Transverse colon (tissue), 4 donors: Measurements from ENCODE around the gene CRB1. TPM values are rescaled to one million over a fixed set of nuclear protein-coding genes. Genes with fewer than 3 reads are reported as not detected.

Source experiments
- DNase-seq: peaks from one replicate; pipeline ENCODE4 v3.0.0-alpha.2; 2019
- H3K27ac ChIP-seq, 4 donors: fragments of 200-600 bp; sonication (generic); 2 replicates each; pipeline ENCODE4 v1.5.1; 2016 to 2018; ENCODE audit warnings: inconsistent platforms in 4 of 4
- H3K27me3 ChIP-seq: fragments of 200-600 bp; sonication (generic); 2 replicates; pipeline ENCODE4 v1.5.1; 2017; ENCODE audit warnings: inconsistent platforms
- H3K36me3 ChIP-seq, 4 donors: fragments of 200-600 bp; sonication (generic); 2 replicates each; pipeline ENCODE4 v1.5.1; 2017 to 2019; ENCODE audit warnings: inconsistent platforms in 4 of 4
- H3K4me1 ChIP-seq, 4 donors: fragments of 200-600 bp; sonication (generic); 2 replicates each; pipeline ENCODE4 v1.5.1; 2017 to 2020; ENCODE audit warnings: inconsistent platforms in 4 of 4
- H3K4me3 ChIP-seq, 4 donors: fragments of 200-600 bp; sonication (generic); 1 replicate in 1 of 4; 2 replicates in 3 of 4; pipeline versions ENCODE4 v1.5.1 to v1.6.1; 2017 to 2019; ENCODE audit warnings: inconsistent platforms in 4 of 4
- H3K9me3 ChIP-seq, 2 donors: fragments of 200-600 bp; sonication (generic); 2 replicates each; pipeline ENCODE4 v1.5.1; 2017 to 2019; ENCODE audit warnings: inconsistent platforms in 2 of 2
- CTCF ChIP-seq, 5 experiments: fragments of 200-600 bp in 3 of 5; fragments of 450-650 bp in 2 of 5; sonication (generic) in 3 of 5; IDR thresholded peaks; 1 replicate in 2 of 5; 2 replicates in 3 of 5; pipeline ENCODE4 v1.5.1; 2016 to 2017; ENCODE audit warnings: antibody characterized with exemption in 5 of 5, inconsistent platforms in 3 of 5, mild to moderate bottlenecking in 2 of 5, moderate library complexity in 1 of 5
- EP300 ChIP-seq: sonication (generic); formaldehyde crosslinking; IDR thresholded peaks from one replicate; pipeline ENCODE4 v1.6.1; 2017; ENCODE audit warnings: antibody characterized with exemption, low read depth
- POLR2A ChIP-seq: fragments of 450-650 bp; IDR thresholded peaks from one replicate; pipeline ENCODE4 v1.6.1; 2016; ENCODE audit warnings: antibody characterized with exemption, mild to moderate bottlenecking, moderate library complexity
- POLR2AphosphoS5 ChIP-seq, 3 donors: sonication (generic); formaldehyde crosslinking; IDR thresholded peaks; one replicate each; pipeline ENCODE4 v1.6.1; 2016; ENCODE audit warnings: antibody characterized with exemption in 3 of 3
- WGBS, 2 donors: methylation state at CpG; one replicate each; pipeline ENCODE4 v1.1.5; 2018; ENCODE audit warnings: low coverage in 1 of 2; 5-methylcytosine and 5-hydroxymethylcytosine counted together
- in situ Hi-C, 4 donors: fragments of 200-750 bp; cut with MboI; loops; one replicate each; pipeline versions ENCODE4 v1.15.0 to v1.15.1; 2017; ENCODE audit warnings: low sequenced_read_pairs in 3 of 4, low pct_ligation_motif_present in 1 of 4, low pct_unique_long_range_greater_than_20kb in 1 of 4
- intact Hi-C: fragments of 100-400 bp; cut with DNase I; formaldehyde crosslinking; loops from one replicate; pipeline ENCODE4 v1.15.1; 2023; ENCODE audit warnings: low total_unique reads
- total RNA-seq, 4 donors: library from RNA; depleted of rRNA; stranded (reverse); fragments of >200 nt; gene quantifications; one replicate each; pipeline ENCODE4 v1.1.0, GENCODE V29; 2016

The CRB1 gene
- total RNA-seq, 4 donors from 2014 or later, result 0.14 to 2.8 (median 0.32) TPM; not detected in 1

- Histone ChIP-seq H3K27ac (no peak overlapping the region), H3K27me3 (no peaks in the 10 kb centered on the region), H3K4me3 (no peak overlapping the region), H3K36me3 (no peaks in the 10 kb centered on the region), H3K9me3 (no peaks in the 10 kb centered on the region), H3K4me1 (no peaks in the 10 kb centered on the region)
- intact Hi-C loops, result no loop called here
- in situ Hi-C loops, result no loop called here
- TF ChIP-seq EP300 (no peak), CTCF (IDR thresholded peaks at IDR 0.05) (no peak), POLR2A (no peak), POLR2AphosphoS5 (IDR thresholded peaks at IDR 0.05) (no peak)
- WGBS, 2 donors, result 84 to 93% methylated on average over 2 to 3 of the region's 3 CpGs
- DNase-seq, result no peak
Measured at GRCh38 chr1:197284325-197284724, 16.3 kb downstream of the CRB1 start.

GRCh38 chr1:197284966-197285365 lies 16.9 kb downstream of the CRB1 start:
- no peak for DNase-seq
- in situ Hi-C loops, result no loop called here
- intact Hi-C loops, result no loop called here
- WGBS, 2 donors, result 58 to 60% methylated on average over 2 of the region's 2 CpGs
- H3K27ac ChIP-seq, result no peak overlapping the region
- no peak overlapping the region for H3K4me3 ChIP-seq
- no peaks in the 10 kb centered on the region for H3K36me3 ChIP-seq
- no peak for TF ChIP-seq EP300
- no peak for TF ChIP-seq POLR2A
- no peak for TF ChIP-seq POLR2AphosphoS5 (IDR thresholded peaks at IDR 0.05)
- no peak for TF ChIP-seq CTCF (IDR thresholded peaks at IDR 0.05)
- H3K9me3 ChIP-seq, result no peaks in the 10 kb centered on the region
- no peaks in the 10 kb centered on the region for H3K4me1 ChIP-seq
- no peaks in the 10 kb centered on the region for H3K27me3 ChIP-seq

- DNase-seq, result no peak
- Histone ChIP-seq H3K27me3 (no peaks in the 10 kb centered on the region), H3K36me3 (no peaks in the 10 kb centered on the region), H3K4me1 (no peaks in the 10 kb centered on the region), H3K9me3 (no peaks in the 10 kb centered on the region), H3K27ac (no peak overlapping the region), H3K4me3 (no peak overlapping the region)
- TF ChIP-seq EP300, result no peak
- no peak for TF ChIP-seq POLR2AphosphoS5 (IDR thresholded peaks at IDR 0.05)
- TF ChIP-seq CTCF (IDR thresholded peaks at IDR 0.05), result no peak
- no peak for TF ChIP-seq POLR2A
- in situ Hi-C loops (no loop called here), intact Hi-C loops (no loop called here)
- WGBS, 2 donors, result 66 to 75% methylated on average over 4 of the region's 4 CpGs
Measured at GRCh38 chr1:197285526-197286205, 17.6 kb downstream of the CRB1 start.

- H3K4me3 ChIP-seq, result no peak overlapping the region
- no peaks in the 10 kb centered on the region for H3K9me3 ChIP-seq
- H3K4me1 ChIP-seq, result no peaks in the 10 kb centered on the region
- DNase-seq, result no peak
- in situ Hi-C loops (no loop called here), intact Hi-C loops (no loop called here)
- no peak for TF ChIP-seq EP300
- WGBS, 2 donors, result 92 to 94% methylated on average over 1 of the region's 1 CpG
- no peaks in the 10 kb centered on the region for H3K27me3 ChIP-seq
- H3K27ac ChIP-seq, result no peak overlapping the region
- no peaks in the 10 kb centered on the region for H3K36me3 ChIP-seq
Measured at GRCh38 chr1:197286634-197287033, 18.6 kb downstream of the CRB1 start.

- in situ Hi-C loops, result no loop called here
- Histone ChIP-seq H3K9me3 (no peaks in the 10 kb centered on the region), H3K4me3 (no peak overlapping the region), H3K27ac (no peak overlapping the region), H3K4me1 (no peaks in the 10 kb centered on the region), H3K27me3 (no peaks in the 10 kb centered on the region), H3K36me3 (no peaks in the 10 kb centered on the region)
- WGBS, 2 donors, result 82 to 100% methylated on average over 2 to 4 of the region's 4 CpGs
- intact Hi-C loops, result no loop called here
- TF ChIP-seq CTCF (IDR thresholded peaks at IDR 0.05) (no peak), EP300 (no peak), POLR2AphosphoS5 (IDR thresholded peaks at IDR 0.05) (no peak), POLR2A (no peak)
- DNase-seq, result no peak
Measured at GRCh38 chr1:197287863-197288262, 19.8 kb downstream of the CRB1 start.
